Measurements from ENCODE around the gene DENND1B.

Gene DENND1B

GRCh38 chr1:197683895-197684553 lies 91.3 kb downstream of the DENND1B start:
- DNase-seq, result no peak

DNA sequence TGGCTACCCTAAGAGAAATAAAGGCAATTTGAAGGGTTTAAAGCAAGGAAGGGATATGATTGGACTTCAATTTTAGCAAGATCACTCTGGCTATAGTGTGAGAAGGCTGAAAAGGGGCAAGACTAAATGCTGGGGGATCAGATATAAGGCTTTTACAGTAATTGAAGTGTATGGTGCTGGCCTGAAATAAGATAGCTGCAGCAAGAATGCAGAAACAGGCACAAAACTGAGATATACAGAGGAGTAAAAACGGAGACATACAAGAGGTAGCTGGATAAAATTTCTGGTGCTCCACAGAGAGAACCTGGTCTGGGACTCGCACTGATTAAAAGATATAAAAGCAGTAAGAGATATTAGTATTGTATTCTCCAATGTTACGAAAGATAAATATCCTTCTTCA lies 92.0 kb downstream of the DENND1B start:
- no peak for DNase-seq

DNA sequence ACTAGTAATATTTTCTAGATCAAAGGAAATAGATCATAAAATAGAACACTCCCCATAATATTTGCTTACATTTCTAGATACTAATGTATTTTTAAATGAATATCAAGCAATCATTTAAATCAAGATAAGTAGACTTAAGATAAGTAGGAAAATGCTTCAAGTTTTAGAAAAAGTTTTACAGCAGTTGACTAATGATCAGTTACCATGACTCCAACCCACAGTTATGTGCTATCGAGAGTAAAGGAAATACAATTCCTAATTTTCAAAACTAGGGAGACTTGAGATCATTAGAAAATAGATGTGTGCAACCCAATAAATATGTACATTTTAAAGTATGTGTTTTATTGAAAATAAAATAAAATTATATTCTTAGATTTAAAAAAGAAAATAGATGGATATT lies 95.0 kb downstream of the DENND1B start:
- DNase-seq, result no peak

GRCh38 chr1:197677752-197678295 lies 97.5 kb downstream of the DENND1B start:
- no peak for DNase-seq

DNA sequence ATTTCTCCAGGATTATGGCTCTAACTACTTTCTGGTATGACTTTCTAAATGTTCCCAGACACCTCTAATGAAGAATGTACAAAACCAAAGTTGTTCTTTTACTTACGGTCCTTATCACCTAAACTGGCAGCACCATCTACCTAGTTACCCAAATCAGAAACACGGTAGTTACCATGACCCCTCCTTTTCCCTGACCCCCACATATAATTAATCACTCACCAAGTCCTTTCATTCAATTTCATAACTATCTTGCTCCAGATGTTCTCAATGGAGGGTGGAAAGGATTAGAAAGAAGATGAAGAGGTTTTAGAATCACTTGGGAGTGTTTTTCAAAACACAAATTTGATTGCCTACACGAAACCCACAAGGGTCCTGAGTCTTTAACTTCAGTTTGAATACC lies 98.0 kb downstream of the DENND1B start:
- no peak for DNase-seq

DNA sequence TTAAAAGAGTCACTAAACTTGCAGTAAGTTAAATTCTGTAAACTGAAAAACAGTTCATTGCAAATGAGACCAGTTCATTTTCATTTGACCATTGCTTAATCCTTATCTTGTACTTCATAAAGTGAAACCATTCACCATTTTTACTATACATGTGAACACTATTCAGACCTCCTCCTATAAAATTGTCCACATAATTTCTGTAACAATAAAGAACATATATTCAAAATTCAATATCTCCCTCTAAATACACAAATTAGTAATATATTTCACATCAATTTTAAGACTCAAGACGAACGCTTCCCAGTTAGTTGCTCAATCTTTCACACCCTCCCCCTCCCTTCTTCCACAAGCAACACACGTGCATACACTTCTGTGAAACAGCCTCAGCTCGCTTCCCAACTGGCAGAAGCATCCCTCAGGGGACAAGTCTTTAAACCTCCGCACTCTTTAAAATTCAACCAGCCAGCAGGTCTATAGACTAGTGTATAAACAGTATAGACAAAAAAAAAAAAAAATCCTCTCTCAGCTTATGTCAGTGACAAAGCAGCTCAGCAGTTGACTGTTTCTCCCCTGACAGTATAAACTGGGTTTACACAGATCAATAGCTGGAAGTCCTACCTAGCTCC lies 99.6 kb downstream of the DENND1B start:
- DNase-seq, result peak; percentile 12

DNA sequence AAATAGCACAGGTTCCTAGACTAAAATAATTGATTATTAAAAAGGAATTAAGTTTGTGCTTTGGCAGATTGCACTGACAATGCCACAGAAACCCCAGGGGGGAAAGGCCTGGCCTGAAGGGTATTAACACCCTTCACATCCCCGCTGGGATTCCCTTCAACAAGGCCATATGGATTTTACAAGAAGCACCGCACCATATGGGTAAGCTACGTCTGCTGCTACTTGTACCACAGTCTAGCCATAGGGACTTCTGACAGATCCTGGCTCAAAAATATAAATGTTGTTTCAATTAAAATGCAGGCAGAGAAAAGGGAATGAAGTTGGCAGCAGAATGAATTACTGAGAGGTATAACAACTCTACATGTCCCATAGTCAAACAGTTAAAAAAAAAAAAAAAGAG lies 101.0 kb downstream of the DENND1B start:
- peak; percentile 7 for DNase-seq

DNA sequence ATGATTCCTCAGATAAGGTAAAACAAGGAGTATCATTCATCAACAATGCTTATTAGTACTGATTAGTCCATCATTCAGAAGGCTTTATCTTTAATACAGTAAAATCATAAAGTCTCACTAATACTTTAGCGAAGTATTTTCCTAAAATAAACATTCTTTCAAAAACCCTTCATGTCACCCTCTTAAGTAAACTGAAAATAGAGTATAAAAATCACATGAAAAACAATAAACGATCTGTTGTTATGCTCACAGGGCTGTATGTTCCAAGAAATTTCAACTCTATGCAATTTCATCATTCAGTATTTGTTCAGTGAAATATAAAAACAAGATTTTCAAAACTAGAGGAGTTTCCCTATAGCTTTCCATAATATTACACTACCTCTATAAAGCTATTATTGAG lies 102.0 kb downstream of the DENND1B start:
- no peak for DNase-seq

DNA sequence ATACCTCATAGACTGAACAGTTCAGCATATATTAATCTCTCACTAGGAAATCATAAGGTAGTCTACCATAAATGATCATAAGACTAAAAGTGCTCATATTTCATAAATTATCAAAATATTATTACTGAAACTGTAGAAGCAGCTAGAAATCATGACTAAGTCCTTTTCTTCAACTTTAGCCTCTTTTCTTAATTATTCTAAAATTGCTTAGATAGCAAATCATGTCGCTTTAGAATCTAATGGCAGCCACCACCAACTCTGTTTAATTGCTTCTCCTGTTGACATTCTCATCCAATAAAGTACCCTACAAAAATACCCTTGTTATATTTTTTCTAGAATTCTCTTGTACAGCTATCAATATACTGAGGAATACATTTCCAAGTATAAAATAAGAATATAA lies 102.9 kb downstream of the DENND1B start:
- no peak for DNase-seq

GRCh38 chr1:197671920-197672319 lies 103.4 kb downstream of the DENND1B start:
- DNase-seq, result no peak

DNA sequence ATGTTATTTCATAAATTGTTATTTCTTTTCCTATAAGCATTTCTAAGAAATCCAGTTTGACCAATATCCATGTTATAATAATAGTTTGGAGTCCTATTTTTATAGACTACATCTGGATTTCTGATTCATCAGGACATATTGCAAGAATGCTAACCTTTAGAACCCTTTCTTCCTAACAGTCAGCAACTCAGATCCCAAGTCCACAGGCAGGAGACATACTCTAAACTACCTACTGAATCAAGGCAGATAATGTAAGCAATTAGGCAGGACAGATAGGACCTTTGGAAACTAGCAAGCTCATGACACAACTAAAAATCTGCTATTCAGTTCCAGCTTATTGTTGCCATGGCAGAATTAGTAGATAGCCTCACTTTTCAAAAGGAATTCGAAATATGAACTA lies 104.1 kb downstream of the DENND1B start:
- no peak for DNase-seq

- no peak for DNase-seq
Measured at GRCh38 chr1:197666769-197667285, 108.5 kb downstream of the DENND1B start.

DNA sequence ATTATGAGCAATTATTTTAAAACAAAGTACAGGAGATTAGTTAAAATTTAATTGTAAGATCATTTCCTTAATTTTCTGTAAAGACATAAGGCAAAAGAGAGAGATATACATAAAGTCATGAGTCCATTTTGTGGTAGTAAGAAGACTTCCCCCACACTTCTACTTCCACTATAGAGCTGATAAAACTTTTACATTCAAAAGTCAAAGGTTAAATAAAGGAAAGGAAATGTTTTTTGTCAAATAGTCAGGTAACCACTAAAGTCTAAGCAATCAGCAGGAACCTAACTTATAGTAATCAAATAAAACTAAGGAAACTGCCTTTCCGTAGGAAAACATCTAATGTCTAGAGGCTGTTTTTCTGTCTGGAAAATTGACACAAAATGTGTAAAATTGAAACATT lies 110.9 kb downstream of the DENND1B start:
- no peak for DNase-seq

DNA sequence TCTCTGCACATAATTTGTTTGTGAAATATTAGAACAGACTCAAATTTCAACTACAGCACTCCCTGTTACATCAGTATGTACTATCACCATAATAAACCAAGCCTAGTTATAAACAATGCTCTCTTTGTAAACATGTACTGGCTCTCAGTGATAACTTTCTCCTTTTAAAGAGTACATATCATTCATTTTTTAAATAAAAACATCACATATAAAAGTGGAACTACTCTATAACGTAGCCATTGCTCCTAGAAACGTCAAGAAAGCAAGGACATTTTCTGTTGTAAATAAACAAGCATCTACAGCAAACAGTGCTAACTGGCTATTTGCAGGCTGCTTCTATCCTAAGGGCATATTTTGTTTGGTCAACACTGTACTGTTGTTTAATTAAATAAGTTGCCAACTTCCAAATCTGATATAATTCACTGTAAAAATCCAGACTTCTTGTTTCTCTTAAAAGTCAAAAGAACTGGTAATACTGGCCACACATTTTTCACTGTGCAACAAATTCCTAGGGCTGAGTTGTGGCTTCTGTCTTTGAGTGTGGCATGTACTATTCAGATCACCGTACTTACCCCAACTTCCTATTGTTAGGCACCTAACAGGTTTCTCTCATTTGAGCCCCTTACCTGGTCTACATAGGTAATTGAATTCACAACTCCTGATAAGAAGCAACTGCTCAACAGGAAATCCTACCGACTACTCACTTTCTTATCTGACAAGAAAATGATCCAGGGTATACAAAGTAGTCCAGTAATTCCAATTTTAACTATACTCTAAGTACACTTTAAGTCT lies 111.9 kb downstream of the DENND1B start:
- DNase-seq, result no peak

- peak; percentile 14 for DNase-seq
Measured at GRCh38 chr1:197660389-197660788, 114.9 kb downstream of the DENND1B start.

DNA sequence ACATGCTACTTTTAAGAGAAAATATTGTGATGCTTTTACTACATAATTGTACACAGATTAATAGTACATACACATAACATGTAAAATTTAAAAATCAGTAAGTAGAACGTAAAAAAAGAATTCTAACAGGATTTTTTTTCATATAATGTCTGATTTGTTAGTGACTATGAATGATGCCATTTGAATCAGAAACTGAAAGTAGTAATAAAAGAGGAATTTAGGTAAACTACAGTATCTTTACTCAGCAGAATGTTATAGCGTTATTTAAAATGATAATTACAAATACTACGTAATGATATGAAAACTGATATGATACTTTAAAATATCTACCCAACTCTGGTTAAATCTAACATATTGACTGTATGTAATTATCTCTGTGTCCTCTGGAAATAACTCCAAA lies 116.1 kb downstream of the DENND1B start:
- no peak for DNase-seq

DNA sequence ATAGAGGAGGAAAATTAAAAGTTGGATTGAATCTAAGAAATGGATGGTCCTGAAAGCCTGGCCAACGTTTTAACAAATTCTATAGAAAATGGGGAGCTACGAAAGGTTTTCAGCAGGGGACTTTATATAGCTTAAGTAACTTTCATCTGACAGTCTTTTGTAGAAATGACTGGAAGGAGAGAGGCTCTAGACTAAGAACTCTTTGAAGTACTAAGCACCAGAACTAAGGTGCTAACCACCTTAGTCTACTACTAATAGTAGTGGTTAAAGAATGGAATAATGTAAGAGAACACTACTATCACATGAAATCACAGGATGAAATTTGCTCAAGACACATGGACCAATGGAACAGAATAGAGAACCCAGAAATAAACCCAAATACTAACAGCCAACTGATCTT lies 126.1 kb downstream of the DENND1B start:
- DNase-seq, result no peak

GRCh38 chr1:197638316-197638715 lies 137.0 kb downstream of the DENND1B start:
- DNase-seq, result no peak

- no peak for DNase-seq
Measured at GRCh38 chr1:197637406-197637805, 137.9 kb downstream of the DENND1B start.

DNA sequence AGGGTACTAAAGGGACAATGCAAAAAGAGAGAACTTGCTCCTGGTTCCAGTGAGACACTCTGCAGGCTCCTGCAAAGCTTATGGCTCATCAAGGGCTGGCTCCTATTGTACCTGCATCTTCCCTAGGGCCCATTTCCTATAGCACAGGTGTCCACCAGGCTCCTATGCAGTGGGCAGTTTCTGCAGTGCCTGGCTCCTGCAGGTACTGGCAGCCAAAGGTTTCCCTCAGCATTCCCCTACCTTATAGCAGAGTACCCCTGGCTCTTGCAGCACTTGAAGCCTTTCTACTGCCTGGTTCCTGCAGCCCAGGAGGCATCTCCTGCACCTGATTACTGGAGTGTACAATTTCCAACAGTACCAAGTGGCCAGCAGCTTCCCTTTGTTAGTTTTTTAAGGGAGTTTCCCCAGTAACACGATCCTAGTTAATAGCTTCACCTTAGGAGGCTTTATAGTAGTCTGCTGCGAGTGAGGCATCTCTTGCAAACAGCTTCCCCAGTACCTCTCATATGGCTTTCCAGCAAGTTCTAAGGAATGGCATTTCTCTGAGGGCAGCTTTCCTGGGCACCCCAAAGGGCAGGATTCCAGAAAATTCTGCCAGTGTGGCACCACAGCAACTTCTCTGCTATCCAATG lies 141.7 kb downstream of the DENND1B start:
- DNase-seq, result no peak

GRCh38 chr1:197632651-197633050 lies 142.6 kb downstream of the DENND1B start:
- no peak for DNase-seq

GRCh38 chr1:197632005-197632404 lies 143.3 kb downstream of the DENND1B start:
- no peak for DNase-seq

DNA sequence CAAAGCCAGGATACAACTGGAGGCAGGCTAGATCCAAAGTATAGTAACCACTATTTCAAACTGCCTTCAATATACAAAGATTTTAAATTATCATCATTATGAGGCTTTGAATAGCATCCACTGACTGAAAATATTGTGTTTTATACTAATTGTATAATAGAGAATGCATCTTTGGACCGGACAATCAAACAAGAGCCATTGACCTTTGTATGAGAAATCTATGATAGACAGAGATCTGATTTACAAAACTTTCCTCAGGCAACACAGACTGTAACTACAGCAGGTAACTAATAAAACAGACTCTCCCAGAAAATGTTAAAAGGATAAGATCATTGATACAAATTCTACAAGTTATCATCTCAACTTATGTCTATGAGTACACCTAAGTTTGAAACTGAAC lies 152.9 kb downstream of the DENND1B start:
- no peak for DNase-seq

Measured in fibroblast of skin of scalp (primary cell).